Lower leg skin (tissue), 4 donors: ENCODE data around the gene PEX7. TPM values are rescaled to one million over a fixed set of nuclear protein-coding genes. Genes with fewer than 3 reads are reported as not detected.
"Not testable (repeated sequence)": the region's sequence is repeated elsewhere in the genome, so short reads cannot be mapped to it uniquely, and the experiment has no call there.

Experiments
- DNase-seq, 2 donors: peaks; one replicate each; pipeline ENCODE4 v3.0.0-alpha.2; 2019; ENCODE audit warnings: low spot score in 2 of 2
- H3K4me3 ChIP-seq: fragments of 200-600 bp; sonication (generic); 2 replicates; pipeline ENCODE4 v1.5.1; 2017; ENCODE audit warnings: mild to moderate bottlenecking, low read depth; ENCODE audit not compliant: poor library complexity, severe bottlenecking
- CTCF ChIP-seq, 3 donors: fragments of 450-650 bp; IDR thresholded peaks; one replicate each; pipeline ENCODE4 v1.5.1; 2016; ENCODE audit warnings: antibody characterized with exemption in 3 of 3, mild to moderate bottlenecking in 3 of 3, moderate library complexity in 2 of 3
- POLR2A ChIP-seq, 2 donors: fragments of 450-650 bp; IDR thresholded peaks; one replicate each; pipeline ENCODE4 v1.6.1; 2016 to 2017; ENCODE audit warnings: antibody characterized with exemption in 2 of 2, mild to moderate bottlenecking in 1 of 2, moderate library complexity in 1 of 2
- WGBS, 2 donors: methylation state at CpG; one replicate each; pipeline ENCODE4 v1.1.5; 2018; 5-methylcytosine and 5-hydroxymethylcytosine counted together
- intact Hi-C: fragments of 100-400 bp; cut with DNase I; formaldehyde crosslinking; loops from one replicate; pipeline ENCODE4 v1.15.0; 2023; ENCODE audit warnings: low total_unique reads
- total RNA-seq, 4 donors: library from RNA; depleted of rRNA; stranded (reverse); fragments of >200 nt; gene quantifications; one replicate each; pipeline ENCODE4 v1.1.0, GENCODE V29; 2016

The PEX7 gene
- total RNA-seq, 4 donors from 2014 or later = 15.2 to 21.5 (median 21.2) TPM

- no peak for DNase-seq
- TF ChIP-seq CTCF (IDR thresholded peaks at IDR 0.05) (no peak), POLR2A (IDR thresholded peaks at IDR 0.05) (no peak)
- H3K4me3 ChIP-seq = no peak overlapping the region
- 79 to 84% methylated on average over 1 of the region's 1 CpG for WGBS, 2 donors
- intact Hi-C loops = no loop called here
Measured at GRCh38 chr6:136798044-136798443, 24.3 kb upstream of the PEX7 start.

- 96 to 99% methylated on average over 2 of the region's 2 CpGs for WGBS, 2 donors
- intact Hi-C loops = no loop called here
- TF ChIP-seq POLR2A (IDR thresholded peaks at IDR 0.05) = no peak
- no peak for TF ChIP-seq CTCF (IDR thresholded peaks at IDR 0.05)
- no peak for DNase-seq
- no peak overlapping the region for H3K4me3 ChIP-seq
Measured at GRCh38 chr6:136801581-136801980, 20.8 kb upstream of the PEX7 start.

- WGBS, 2 donors = 87 to 88% methylated on average over 1 of the region's 1 CpG
- H3K4me3 ChIP-seq = no peak overlapping the region
- DNase-seq = no peak
- TF ChIP-seq CTCF (IDR thresholded peaks at IDR 0.05) = no peak
- no peak for TF ChIP-seq POLR2A (IDR thresholded peaks at IDR 0.05)
- intact Hi-C loops = no loop called here
Measured at GRCh38 chr6:136803608-136804007, 18.8 kb upstream of the PEX7 start.

GRCh38 chr6:136809091-136809860, 13.1 kb upstream of the PEX7 start:
- no peak overlapping the region for H3K4me3 ChIP-seq
- 87 to 90% methylated on average over 7 of the region's 7 CpGs for WGBS, 2 donors
- no peak for DNase-seq
- no peak for TF ChIP-seq CTCF (IDR thresholded peaks at IDR 0.05)
- TF ChIP-seq POLR2A (IDR thresholded peaks at IDR 0.05) = no peak
- intact Hi-C loops = no loop called here

- intact Hi-C loops = no loop called here
- TF ChIP-seq POLR2A (IDR thresholded peaks at IDR 0.05) (no peak), CTCF (IDR thresholded peaks at IDR 0.05) (no peak)
- no peak overlapping the region for H3K4me3 ChIP-seq
- no peak for DNase-seq
Measured at GRCh38 chr6:136811272-136811671, 11.1 kb upstream of the PEX7 start.

GRCh38 chr6:136812174-136812573, 10.2 kb upstream of the PEX7 start:
- no peak overlapping the region for H3K4me3 ChIP-seq
- intact Hi-C loops = no loop called here
- WGBS, 2 donors = 86 to 93% methylated on average over 2 of the region's 2 CpGs
- no peak for TF ChIP-seq POLR2A (IDR thresholded peaks at IDR 0.05)
- TF ChIP-seq CTCF (IDR thresholded peaks at IDR 0.05) = no peak
- no peak for DNase-seq

- WGBS, 2 donors = 85 to 100% methylated on average over 1 of the region's 1 CpG
- intact Hi-C loops, DNase-seq, H3K4me3 ChIP-seq: not testable (repeated sequence)
Measured at GRCh38 chr6:136815608-136816007, 6.8 kb upstream of the PEX7 start.
